NT2/D1 (cell line): ENCODE measurements around the gene TMEM150A.
A peak's percentile ranks its signal among the peaks of the same experiment; 100 is the strongest.

Source experiments
- DNase-seq: peaks from one replicate; pipeline ENCODE4 v3.0.0-alpha.2; 2011; ENCODE audit warnings: low read depth, low spot score
- H3K27me3 ChIP-seq: 2 replicates; pipeline ENCODE4 v1.6.0; 2011; ENCODE audit warnings: mild to moderate bottlenecking; ENCODE audit not compliant: insufficient read length, insufficient read depth
- H3K36me3 ChIP-seq: 2 replicates; pipeline ENCODE4 v1.6.1; 2011; ENCODE audit warnings: mild to moderate bottlenecking, low read length, mixed read lengths; ENCODE audit not compliant: insufficient read depth, insufficient read length
- H3K4me1 ChIP-seq: 2 replicates; pipeline ENCODE4 v1.5.1; 2011; ENCODE audit not compliant: insufficient read depth, insufficient read length
- H3K4me3 ChIP-seq: 2 replicates; pipeline ENCODE4 v1.5.1; 2011; ENCODE audit warnings: low read depth; ENCODE audit not compliant: insufficient read length
- H3K9ac ChIP-seq: 2 replicates; pipeline ENCODE4 v1.6.0; 2011; ENCODE audit warnings: low read depth; ENCODE audit not compliant: insufficient read length
- H3K9me3 ChIP-seq: 2 replicates; pipeline ENCODE4 v1.5.1; 2011; ENCODE audit warnings: mild to moderate bottlenecking, low read length; ENCODE audit not compliant: insufficient read depth
- SUZ12 ChIP-seq: IDR thresholded peaks from 2 replicates; pipeline ENCODE4 v1.6.1; 2011; ENCODE audit not compliant: insufficient read length, insufficient read depth; ENCODE audit errors: extremely low read depth
- YY1 ChIP-seq: IDR thresholded peaks from 2 replicates; pipeline ENCODE4 v1.6.1; 2011; ENCODE audit not compliant: insufficient read length, insufficient read depth
- ZNF274 ChIP-seq: IDR thresholded peaks from 2 replicates; pipeline ENCODE4 v1.6.1; 2011; ENCODE audit warnings: mild to moderate bottlenecking, low read depth, low read length

TMEM150A gene

GRCh38 chr2:85584354-85584856, 18.1 kb downstream of the TMEM150A start, which contains the start of gene VAMP5:
Gene VAMP5, plus strand, starts transcription at chr2:85584431. Its CDS starts 60 bp downstream, at chr2:85584491.
- no peaks in the 10 kb centered on the region for H3K9me3 ChIP-seq
- H3K4me3 ChIP-seq = peak within 1 kb of the TSS; percentile 43
- no peak for DNase-seq
- peaks cover 7% of the 10 kb centered on the region for H3K4me1 ChIP-seq
- no peaks in the 10 kb centered on the region for H3K36me3 ChIP-seq
- peaks cover 51% of the 10 kb centered on the region for H3K27me3 ChIP-seq
- peak within 1 kb of the TSS; percentile 56 for H3K9ac ChIP-seq
- TF ChIP-seq YY1 (no peak), SUZ12 (no peak), ZNF274 (no peak)

DNA sequence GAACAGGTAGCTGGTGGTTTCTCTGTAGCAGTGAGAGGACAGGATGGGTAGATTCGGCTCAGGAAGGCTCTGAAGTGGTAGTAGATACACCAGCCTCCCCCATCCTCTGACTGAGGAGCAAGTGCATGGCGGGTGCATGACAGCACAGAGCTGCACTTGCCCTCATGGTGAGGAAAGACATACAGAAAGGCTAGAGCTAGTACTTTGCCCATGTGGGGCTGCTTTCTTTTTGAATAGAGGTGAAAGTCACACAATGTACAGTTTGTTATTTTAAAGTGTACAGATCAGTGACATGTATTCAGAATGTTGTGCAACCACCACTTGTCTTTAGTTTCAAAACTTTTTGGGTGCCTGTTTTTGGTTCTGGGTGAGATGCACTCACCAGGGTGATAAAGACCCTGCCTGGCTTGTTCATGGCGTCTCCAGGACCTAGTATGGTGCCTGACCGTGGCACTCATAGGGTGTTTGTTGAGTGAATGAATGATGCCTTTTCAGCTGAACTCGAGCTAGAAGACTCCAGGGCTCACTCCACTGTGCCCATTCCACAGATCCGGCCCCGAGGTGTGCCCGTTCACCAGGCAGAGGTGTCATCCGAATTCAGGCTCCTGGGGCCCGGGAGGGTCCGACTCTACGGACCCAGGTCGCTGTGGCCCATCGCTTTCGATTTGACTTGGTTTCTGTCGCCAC, 18.7 kb downstream of the TMEM150A start:
- TF ChIP-seq YY1 (no peak), SUZ12 (no peak), ZNF274 (no peak)
- peaks cover 7% of the 10 kb centered on the region for H3K4me1 ChIP-seq

GRCh38 chr2:85582492-85582891, 20.0 kb downstream of the TMEM150A start:
- Histone ChIP-seq H3K36me3 (no peaks in the 10 kb centered on the region), H3K4me1 (peaks cover 7% of the 10 kb centered on the region), H3K9ac (no peak overlapping the region), H3K27me3 (peaks cover 51% of the 10 kb centered on the region), H3K4me3 (no peak overlapping the region), H3K9me3 (no peaks in the 10 kb centered on the region)
- no peak for TF ChIP-seq YY1
- no peak for DNase-seq

More for the DNA sequence above, 18.7 kb downstream of the TMEM150A start:
- Histone ChIP-seq H3K9ac (no peak overlapping the region), H3K4me3 (no peak overlapping the region), H3K9me3 (no peaks in the 10 kb centered on the region), H3K27me3 (peaks cover 51% of the 10 kb centered on the region), H3K36me3 (no peaks in the 10 kb centered on the region)
- no peak for DNase-seq

GRCh38 chr2:85580206-85580605, 22.3 kb downstream of the TMEM150A start:
- no peak for DNase-seq
- Histone ChIP-seq H3K9ac (peak overlapping the region; percentile 21), H3K36me3 (no peaks in the 10 kb centered on the region), H3K4me3 (no peak overlapping the region), H3K27me3 (peaks cover 46% of the 10 kb centered on the region), H3K9me3 (no peaks in the 10 kb centered on the region), H3K4me1 (peaks cover 6% of the 10 kb centered on the region)
- TF ChIP-seq ZNF274 = no peak
- no peak for TF ChIP-seq SUZ12

GRCh38 chr2:85579266-85579935, 23.1 kb downstream of the TMEM150A start:
- H3K4me3 ChIP-seq = no peak overlapping the region
- TF ChIP-seq ZNF274 (no peak), SUZ12 (no peak), YY1 (no peak)
- peak overlapping the region; percentile 47 for H3K9ac ChIP-seq
- no peaks in the 10 kb centered on the region for H3K4me1 ChIP-seq
- H3K36me3 ChIP-seq = no peaks in the 10 kb centered on the region
- DNase-seq = no peak
- H3K9me3 ChIP-seq = no peaks in the 10 kb centered on the region
- H3K27me3 ChIP-seq = peaks cover 38% of the 10 kb centered on the region

DNA sequence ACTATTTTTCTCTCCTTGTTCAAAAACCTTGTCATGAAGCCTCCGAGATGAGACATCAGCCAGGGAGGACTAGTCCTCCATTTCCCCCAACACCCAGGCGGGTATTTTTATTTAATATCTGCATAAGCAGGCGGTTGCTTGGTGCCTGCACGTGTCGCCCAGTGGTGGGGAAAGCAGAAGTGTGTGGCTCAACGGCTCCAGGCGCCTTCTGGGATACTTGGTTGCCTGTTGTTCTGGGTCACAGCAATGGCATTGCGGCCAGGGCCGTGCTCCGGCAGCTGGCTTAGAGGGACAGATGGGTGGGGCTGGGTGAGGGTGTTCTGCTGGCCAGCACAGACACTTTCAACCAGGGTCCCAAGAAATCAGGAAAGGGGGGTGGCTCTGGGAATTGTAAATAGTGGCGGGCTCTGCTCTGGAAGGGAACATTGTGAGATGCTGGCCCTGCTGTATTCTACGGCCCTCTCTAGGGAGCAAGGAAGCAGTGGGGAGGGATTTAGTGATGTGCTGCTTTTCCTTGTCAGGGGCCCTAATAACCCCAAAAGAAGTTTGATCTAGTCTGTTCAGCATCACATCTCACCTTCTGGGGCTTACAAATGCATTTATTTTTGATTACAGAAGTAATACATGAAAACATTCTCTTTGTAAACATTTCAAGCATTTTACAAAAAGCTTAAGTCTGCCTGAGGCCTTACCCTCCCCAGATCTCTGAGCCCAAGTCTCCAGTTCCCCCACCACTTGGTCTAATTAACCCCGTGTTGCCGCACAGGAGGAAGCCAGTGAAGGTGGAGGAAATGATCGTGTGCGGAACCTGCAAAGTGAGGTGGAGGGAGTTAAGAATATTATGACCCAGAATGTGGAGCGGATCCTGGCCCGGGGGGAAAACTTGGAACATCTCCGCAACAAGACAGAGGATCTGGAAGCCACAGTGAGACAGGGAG, 24.0 kb downstream of the TMEM150A start:
- Histone ChIP-seq H3K36me3 (no peaks in the 10 kb centered on the region), H3K9ac (peak overlapping the region; percentile 47), H3K27me3 (peaks cover 30% of the 10 kb centered on the region), H3K4me1 (no peaks in the 10 kb centered on the region), H3K9me3 (no peaks in the 10 kb centered on the region), H3K4me3 (no peak overlapping the region)
- DNase-seq = no peak
- TF ChIP-seq SUZ12 = no peak
- TF ChIP-seq ZNF274 = no peak
- no peak for TF ChIP-seq YY1
